Astrocyte of the cerebellum (primary cell): ENCODE results near the gene RBCK1.

Experiments used
- DNase-seq: peaks from one replicate; pipeline ENCODE4 v3.0.0-alpha.2; 2011; ENCODE audit warnings: low read depth
- H3K4me3 ChIP-seq: 2 replicates; pipeline ENCODE4 v1.5.1; 2011; ENCODE audit warnings: mild to moderate bottlenecking, low read depth, low read length, moderate library complexity
- CTCF ChIP-seq: IDR thresholded peaks from 2 replicates; pipeline ENCODE4 v1.5.1; 2012; ENCODE audit warnings: low read length, low read depth, moderate library complexity, mild to moderate bottlenecking; ENCODE audit errors: missing control alignments
- in situ Hi-C: cut with HindIII; loops from 2 replicates; pipeline ENCODE4 v1.10.0; 2017; ENCODE audit warnings: low sequenced_read_pairs

RBCK1 gene

DNA sequence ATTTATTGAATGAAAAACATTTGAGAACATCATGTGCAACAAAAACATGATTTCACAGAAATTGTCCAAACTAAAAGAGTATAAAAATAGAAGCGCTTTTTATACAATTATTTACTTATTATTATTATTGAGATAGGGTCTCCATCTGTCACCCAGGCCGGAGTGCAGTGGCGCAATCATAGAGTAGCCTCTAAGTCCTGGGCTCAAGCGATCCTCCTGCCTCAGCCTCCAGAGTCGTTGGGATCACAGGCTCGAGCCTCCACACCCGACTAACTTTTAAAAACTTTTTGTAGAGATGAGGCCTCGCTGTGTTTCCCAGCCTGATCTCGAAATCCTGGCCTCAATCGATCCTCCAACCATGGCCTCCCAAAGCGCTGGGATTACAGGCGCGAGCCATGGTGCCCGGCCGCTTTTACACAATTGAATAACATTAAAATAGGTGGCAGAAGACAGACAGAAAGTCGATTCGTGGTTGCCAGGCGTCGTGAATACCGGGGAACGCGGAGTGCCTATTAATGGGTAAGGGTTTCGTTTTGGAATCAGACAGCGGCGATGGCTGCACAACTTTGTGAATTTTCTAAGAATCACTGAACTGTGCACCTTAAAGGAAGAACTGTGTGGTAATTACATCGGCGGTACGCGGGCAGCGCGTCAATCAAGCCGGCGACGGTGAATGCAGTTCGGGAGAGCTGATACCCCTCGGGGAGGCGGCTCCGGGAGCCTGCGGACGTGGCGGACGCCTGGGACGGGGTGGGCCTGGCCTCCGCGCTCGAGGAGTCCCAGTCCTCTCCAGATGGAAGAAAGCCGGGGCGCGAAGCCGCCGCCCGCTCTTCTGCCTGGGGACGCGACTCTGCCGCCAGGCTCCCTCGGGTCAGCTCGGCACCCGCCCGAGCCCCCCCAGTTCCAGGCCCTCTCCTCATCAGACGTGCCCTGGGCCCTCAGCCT, 53.4 kb downstream of the RBCK1 start:
- peak overlapping the region; percentile 67 for H3K4me3 ChIP-seq
- no peak for DNase-seq
- TF ChIP-seq CTCF = no peak
- in situ Hi-C loops = no loop called here

- peak; percentile 60 for DNase-seq
- in situ Hi-C loops = no loop called here
- peak within 1 kb of the TSS; percentile 67 for H3K4me3 ChIP-seq
- TF ChIP-seq CTCF = peak; percentile 32
Observed at GRCh38 chr20:462199-462991, 54.3 kb downstream of the RBCK1 start, which contains the start of gene TBC1D20. Gene TBC1D20, minus strand, starts transcription at chr20:462533. Its CDS starts 128 bp downstream, at chr20:462405.

DNA sequence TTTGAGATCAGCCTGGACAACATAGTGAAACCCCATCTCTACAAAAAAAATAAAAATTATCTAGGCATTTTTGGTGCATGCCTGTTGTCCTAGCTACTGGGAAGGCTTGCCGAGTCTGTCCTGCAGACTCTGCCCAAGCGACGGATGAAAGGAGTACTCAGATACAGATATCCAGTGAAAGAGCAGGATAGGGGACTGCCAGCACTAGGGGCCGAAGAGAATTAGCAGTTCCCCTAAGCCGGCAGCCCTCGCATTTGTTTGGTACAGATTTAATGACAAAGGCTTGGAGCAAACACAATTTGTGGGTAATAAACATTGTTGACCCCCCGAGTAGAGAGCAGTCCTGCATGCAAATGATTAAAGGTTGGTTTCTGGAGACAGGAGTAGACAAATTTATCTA, 59.7 kb downstream of the RBCK1 start:
- in situ Hi-C loops = no loop called here
- no peak for TF ChIP-seq CTCF
- DNase-seq = no peak
- H3K4me3 ChIP-seq = no peak overlapping the region

GRCh38 chr20:469746-470490, 61.8 kb downstream of the RBCK1 start:
- H3K4me3 ChIP-seq = no peak overlapping the region
- no peak for TF ChIP-seq CTCF
- no peak for DNase-seq
- in situ Hi-C loops = no loop called here

DNA sequence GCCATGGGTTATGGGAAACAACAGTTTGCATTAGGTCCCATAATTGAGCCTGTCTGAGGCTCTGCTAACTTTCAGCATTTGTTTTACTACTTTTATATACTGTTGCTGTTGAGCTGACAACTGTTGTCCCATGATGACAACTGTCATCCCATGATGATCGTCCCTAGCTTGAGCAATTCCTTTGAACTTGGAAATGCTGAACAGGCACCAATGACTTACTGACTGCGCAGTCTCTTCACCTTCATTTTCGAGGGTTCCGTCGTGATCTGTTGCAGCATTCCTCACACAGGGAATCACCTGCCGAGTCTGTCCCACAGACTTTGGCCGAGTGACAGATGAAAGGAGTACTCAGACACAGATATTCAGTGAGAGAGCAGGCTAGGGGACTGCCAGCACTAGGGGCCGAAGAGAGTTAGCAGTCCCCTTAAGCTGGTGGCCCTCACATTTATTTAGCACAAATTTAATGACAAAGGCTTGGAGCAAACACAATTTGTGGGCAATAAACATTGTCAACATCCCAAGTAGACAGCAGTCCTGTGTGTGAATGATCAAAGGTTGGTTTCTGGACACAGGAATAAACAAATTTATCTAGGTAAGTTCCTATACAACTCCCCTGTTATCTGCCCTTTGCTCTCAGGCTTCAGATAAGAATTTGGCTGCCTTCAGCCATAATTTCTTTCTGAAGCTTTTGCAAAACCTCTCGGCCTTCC, 64.2 kb downstream of the RBCK1 start:
- TF ChIP-seq CTCF = no peak
- in situ Hi-C loops = no loop called here
- no peak for DNase-seq

More for the DNA sequence above, 64.2 kb downstream of the RBCK1 start:
- no peak overlapping the region for H3K4me3 ChIP-seq
